GM19043 (cell line): ENCODE results near the gene PARG.
"Not testable (repeated sequence)": the region's sequence is repeated elsewhere in the genome, so short reads cannot be mapped to it uniquely, and the experiment has no call there.

Experiments used
- ATAC-seq: cut with Tn5 transposase; IDR thresholded peaks from one replicate; pipeline ENCODE4 v1.9.1; 2021; ENCODE audit warnings: low read depth; ENCODE audit not compliant: unreplicated experiment

PARG gene

DNA sequence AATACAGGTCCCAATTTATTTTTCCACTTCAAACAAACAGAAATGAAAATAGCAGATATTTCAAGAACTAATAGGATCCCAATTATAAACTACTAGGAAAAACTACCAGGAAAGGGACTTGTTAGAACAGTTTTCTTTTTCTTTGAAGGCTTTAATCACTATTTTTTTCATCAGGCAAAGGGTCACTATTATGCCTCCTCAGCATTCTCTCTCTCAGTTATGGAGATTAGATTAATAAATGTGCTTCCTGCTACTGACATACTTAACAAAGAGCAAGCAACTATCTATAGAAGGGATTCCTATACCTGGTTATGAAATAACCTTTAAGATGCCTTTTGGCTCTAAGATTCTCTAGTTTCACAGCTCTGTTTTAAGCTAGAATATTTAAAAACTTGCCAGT lies 108.7 kb downstream of the PARG start:
- no peak for ATAC-seq

DNA sequence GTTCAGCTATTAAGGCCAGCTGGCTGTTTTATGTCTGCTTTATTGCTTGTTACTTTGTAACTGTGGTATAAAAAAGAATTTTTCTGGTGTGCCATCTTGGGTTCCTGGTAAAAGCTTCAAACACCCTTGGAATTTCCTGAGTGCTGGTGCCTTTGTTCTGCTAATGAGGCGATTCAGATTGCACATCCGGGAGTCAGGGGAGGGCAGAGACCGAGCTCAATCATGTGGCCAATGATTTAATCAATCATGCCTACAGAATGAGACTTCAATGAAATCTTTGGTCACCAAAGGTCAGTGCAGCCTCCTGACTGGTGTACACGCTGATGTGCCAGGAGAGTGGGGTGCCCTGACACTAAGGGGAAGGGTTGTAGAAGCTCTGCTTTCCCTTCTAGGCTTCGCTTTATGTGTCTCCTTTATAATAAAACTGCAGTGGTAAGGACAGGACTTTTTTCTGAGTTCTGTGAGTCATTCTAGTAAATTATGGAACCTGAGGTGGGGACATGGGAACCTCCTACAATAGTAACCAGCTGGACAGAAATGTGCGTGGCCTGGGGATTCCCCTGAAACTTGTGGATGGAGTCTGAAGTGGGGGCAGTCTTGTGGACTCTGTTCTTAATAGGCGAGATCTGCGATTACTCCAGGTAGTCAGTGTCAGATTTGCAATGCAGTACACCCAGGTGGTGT lies 110.3 kb downstream of the PARG start:
- no peak for ATAC-seq

DNA sequence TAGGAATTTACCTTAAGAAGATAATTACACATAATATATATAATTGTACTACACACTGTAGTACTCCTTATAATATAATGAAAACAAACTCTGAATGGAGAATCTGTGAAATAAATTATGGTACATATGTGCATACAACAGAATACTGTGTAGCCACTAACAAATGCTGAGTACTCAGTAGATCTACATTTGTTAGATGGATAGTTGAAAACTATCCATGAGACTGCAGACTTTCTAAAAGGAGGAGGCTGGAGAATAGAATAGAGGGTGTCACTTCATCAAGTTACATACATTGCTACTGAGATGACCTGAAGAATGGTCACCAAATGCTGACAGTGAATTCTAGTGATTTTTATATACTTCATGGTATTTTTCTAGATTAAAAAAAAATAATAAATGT lies 111.0 kb downstream of the PARG start:
- ATAC-seq: no peak

DNA sequence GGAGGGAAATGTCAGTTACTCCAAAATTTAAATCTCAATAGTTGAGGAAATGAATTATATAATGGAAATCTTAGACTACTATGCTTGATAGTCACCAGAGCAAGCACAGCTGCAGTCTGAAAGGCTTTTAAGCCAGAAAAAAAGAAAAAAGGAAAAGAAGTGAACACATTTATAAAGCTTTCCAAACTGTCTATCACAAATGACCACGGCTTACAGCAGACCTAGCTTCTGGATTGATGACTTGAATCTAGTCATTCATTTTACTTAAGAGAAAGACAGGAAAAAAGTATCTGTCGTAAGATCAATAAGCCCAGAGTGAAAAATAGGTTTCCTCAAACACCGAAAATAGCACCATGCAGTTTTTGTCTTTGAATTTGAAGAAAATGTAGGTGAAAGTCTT lies 111.8 kb downstream of the PARG start:
- no peak for ATAC-seq

DNA sequence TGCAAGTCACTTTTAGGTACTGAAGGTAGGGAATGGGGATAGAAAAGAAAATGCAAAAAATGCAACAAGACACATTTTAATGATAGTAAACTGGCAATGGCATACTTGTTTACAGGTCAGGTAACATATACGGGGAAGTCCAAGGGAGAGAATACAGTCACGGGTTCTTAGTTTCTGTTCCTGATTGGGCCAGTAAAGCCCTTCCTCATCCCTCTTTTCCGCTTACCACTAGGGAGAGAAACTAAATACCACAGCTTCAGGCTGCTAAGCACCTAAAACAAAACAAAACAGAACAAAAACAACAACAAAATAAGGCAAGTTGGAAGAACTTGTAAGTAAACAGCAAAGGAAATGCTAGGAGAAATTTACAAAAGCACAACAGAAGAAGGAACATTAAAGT lies 114.5 kb downstream of the PARG start:
- no peak for ATAC-seq

DNA sequence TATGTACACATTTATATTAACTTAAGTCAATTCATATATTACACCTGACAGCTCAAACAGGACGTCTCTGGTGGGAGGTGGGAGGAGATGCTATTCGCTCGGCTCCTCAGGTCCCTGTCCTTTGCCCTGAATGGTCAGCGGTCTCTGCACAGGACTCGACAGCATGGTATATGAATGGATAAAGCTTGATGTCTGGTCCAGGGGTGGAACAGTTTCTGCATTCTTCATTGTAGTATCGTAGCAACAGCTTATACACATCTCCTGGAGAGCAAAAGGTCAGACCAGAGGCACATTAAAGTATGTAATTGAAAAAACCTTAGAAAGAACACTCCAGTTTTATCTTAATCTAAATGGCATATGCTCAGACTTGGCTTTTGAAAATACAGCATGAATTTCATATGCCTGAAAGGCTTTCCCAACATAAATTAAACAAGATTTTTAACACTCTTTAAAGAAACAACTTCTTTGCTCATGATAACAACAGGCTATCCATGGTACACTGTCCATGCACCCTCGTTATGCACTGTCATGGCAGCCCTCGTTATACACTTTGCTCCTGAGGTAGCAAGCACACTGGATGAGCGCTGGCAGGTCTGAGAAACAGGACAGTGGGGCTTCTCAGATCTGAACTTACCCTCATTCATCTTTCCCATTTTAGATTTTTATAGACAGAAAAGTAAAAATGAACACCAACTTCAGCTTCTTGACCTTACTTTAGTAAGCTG lies 122.4 kb downstream of the PARG start:
- ATAC-seq: no peak

DNA sequence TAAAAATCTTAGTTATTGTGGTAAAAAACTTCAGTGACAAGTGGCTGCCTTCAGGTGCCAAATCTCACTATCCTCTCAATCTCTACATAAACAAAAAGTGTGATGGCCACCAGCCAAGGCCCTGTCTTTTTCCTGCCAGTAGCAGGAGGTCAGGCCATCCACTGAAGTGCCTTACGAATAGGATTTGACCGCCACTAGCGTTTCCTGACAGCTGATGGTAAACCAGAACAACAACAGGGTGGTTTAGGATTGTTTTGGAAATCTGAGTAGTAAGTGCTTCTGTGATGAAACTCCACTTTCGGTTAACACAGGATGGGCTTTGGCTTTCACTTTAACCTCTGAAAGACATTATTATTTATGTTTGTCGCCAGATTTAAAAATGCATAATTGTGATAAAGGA lies 124.0 kb downstream of the PARG start:
- ATAC-seq: no peak

DNA sequence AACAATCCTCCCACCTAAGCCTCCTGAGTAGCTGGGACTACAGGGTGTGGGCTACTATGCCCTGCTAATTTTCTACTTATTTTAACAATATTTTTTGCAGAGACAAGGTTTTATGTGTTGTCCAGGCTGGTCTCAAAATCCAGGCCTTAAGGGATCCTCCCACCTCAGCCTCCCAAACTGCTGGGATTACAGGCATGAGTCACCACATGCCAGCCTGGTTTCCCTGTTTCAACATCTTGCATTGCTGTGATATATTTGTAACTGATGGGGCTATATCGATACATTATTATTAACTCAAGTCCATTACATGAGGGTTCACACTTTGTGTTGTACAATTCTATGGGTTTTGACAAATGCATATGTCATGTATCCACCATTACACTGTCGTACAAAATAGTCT lies 137.8 kb downstream of the PARG start:
- ATAC-seq: no peak

DNA sequence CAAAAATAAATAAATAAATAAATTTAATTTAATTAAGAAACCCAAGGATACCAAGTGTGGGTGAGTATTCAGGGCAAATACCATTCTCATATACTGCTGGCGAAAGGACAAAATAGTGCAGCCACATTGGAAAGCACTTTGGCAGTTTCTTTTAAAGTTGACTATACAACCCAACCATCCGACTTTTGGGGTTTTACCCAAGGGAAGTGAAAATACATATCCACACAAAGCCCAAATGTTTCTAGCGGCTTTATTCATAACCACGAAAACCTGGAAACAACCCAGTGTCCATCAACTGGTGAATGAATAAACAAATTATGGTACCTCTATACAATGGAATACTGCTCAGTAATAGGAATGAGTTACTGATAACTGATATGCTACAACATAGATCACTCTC lies 143.6 kb downstream of the PARG start:
- no peak for ATAC-seq

DNA sequence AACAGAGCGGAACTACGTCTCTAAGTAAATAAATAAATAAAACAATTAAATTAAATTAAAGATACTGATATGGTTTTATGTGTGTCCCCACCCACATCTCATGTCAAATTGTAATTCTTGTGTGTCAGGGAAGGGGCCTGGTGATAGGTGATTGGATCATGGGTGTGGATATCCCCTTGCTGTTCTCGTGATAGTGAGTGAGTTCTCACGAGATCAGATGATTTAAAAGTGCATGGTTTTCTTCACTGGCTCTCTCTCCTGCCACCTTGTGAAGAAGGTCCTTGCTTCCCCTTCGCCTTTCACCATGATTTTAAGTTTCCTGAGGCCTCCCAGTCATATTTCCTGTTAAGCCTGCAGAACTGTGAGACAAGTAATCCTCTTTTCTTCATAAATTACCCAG lies 150.7 kb downstream of the PARG start:
- no peak for ATAC-seq

DNA sequence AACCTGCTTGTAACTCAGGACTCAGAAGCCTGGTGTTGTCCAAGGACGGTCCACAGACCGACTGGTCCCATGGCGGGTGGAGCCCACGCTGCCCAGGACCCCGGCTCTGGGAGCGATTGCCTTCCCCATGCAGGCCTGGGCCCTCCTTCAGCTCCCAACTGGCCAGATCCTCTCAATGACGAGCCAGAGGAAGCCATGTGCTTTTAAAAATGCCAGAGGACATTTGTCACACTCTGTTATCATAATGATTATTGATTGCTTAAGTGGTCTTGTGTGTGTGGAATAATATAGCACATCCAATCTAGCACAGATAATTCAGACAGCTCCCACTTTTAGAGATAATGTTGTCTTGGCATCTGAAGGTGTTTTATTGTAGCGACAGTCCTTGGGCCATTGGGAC lies 157.1 kb downstream of the PARG start:
- ATAC-seq: no peak

DNA sequence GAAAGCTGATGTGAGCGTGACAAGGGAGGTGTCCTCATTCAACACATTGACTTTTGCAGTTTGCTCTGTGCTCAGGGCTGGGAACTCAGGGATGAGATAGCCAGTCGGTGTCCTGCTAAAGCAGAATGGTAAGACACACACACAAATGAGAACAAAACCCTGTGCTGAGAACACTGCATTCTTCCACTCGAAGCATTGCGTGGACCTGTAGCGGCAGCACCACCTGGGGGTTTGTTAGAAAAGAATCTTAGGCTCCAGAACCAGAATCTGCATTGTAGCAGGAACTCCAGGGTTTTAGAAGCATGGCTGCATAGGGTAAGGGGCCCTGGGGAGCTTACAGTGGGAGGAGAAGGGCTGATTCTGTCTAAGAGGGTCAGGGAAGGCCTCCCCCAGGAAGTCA lies 158.2 kb downstream of the PARG start:
- no peak for ATAC-seq

DNA sequence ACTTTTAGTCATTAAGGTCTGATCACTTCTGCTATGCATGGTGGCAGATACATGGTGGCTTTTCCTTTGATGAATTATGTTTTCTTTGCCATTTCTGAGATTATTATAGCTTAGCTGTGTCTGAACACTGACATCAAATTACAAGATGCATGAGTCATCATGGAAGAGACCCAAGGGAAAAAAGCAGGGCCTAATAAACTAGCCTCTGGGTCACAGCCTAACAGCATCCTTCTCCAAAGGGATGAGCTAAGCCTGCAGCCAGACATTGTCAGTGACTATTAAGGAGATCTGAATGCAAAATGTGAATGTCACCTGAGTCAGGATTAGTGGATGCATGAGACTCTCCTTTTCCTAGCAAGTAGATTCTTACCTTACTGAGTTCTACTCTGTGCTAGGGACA lies 160.6 kb downstream of the PARG start:
- ATAC-seq: no peak

DNA sequence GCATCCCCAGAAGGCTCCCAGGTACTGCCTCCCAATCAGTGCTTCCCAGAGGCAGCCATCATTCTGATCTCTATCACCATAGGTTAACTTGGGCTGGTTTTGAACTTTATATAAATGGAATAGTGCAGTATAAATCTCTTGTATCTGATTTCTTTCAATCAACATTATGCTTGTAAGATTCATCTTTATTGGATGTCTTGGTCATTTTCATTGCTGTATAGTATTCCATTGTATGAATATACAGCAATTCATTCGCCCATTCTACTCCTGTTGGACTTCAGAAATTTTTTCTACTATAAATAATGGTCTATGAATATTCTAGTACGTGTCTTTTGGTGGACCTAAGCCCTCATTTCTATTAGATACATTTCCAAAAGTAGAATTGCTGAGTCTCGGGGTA lies 163.6 kb downstream of the PARG start:
- ATAC-seq: no peak

DNA sequence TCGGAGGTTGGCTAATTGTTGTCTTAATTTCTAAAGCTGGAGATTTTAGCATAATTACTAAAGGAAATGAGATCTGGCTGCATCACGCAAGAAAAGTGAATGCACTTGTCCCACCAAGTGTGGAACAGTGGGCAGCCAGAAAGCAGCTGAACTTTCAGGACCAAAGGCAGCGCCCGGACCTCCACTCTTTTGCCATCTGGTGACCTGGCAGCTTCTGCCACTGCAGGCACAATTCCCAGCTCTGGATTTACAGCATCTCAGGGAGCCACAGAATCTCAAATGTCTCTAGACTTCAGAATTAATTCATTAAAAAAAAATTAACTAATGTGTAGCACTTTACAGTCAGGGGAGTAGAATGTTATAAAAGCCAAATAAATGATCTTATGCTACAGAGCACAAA lies 165.0 kb downstream of the PARG start:
- no peak for ATAC-seq

DNA sequence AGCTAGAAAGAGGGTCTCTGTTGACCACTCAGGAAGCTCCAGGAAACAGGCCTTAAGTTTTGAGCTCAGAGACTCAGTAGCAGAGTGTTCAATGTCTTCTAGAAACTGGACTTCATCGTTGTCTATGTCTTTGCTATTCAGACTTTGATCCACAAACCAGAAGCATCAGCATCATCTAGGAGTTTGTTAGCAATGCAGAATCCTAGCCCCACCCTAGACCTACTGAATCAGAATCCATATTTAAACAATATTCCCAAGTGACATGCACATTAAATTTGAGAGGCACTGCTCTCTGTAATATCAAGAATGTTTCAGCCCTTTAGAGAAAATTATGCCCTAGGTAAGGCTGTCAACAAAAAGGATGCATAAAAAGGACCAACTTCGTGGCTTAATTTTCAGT lies 166.8 kb downstream of the PARG start:
- ATAC-seq: no peak

DNA sequence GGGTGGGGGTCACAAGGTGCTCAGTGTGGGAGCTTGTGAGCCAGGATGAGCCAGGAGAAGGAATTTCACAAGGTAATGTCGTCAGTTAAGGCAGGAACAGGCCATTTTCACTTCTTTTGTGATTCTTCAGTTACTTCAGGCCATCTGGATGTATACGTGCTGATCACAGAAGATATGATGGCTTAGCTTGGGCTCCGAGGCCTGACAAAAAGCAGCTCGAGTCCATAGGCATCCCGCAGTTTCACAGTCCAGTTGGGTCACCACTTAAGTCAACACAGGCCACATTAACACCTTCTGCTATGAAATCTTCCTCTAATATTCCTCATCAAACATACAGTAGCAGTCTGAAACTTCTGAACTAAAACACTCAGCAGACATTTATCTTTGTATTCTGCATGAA lies 168.9 kb downstream of the PARG start:
- not testable (repeated sequence) for ATAC-seq

DNA sequence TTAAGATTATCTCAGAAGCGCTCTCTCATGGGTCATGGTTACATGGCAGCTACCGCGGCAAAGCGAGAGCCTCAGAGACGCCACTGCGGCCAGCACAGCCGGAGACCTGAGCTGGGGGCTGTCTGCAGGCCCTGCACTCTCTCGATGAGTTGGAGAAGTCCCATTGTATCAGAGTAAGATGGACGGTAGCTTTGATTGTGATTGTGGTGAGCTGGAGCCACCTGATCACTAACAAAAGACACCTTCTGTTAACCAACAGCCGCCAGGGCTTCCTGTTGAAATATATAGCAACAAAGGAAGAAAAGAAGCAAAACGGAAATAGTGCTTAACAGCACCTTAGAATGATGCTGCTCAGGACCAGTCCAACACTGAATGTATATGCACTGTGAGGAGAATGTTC lies 170.8 kb downstream of the PARG start:
- not testable (repeated sequence) for ATAC-seq

DNA sequence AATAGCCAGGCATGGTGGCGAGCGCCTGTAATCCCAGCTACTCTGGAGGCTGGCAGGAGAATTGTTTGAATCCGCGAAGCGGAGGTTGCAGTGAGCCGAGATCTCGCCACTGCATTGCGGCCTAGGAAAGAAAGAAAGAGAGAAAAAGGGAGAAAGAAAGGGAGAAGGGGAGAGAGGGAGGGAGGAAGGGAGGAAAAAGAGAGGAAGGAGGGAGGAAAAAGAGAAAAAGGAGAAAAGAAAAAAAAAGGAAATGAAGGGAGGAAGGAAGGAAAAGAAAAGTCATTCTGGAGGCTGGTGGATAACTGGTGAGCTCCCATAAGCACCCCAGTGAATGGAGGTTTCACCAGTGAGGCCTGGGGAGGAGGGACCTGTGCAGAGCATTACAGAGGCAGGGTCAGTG lies 172.1 kb downstream of the PARG start:
- no peak for ATAC-seq

DNA sequence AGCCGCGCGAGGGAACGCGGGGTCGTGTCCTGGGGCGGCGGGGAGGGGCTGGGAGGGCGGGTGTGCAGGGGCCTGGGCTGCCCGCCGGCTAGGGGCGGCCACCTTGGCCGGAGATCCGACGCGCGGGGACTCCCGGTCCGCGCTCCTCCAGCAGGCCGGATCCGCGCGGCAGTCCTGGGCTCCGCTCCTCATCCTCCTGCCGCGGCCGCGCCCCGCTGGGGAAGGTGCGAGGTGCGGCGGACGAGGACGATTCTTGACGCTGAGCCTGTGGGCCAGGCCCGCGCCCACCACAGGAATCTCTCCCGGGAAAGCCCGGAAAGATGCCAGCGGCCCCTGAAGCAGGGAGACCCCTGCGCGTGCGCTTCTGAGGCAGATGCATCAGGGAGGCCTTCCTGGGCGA lies 173.1 kb downstream of the PARG start:
- ATAC-seq: no peak

DNA sequence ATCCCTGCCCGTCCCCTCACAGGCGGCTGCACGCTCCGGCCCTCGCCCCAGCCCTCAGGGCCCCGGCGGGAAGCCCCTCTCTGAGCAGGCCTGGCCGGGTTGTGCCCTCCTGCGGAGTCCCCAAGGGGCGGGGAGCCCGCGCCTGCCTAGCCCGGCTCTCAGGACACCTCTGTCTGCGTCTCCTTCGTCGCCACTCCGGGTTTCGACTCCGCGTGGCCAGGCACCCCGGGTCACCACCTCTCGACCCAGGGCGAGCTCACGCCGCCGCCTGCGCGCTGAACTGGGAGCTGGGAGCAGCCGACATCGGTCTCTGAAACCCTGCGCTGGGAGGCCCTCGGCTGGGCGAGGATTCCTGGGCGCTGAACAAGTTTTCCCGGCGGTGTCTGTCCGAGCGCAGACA lies 173.5 kb downstream of the PARG start:
- no peak for ATAC-seq
